GM19467 (cell line): ENCODE data around the gene RPL19.
"Not testable (repeated sequence)": the region's sequence is repeated elsewhere in the genome, so short reads cannot be mapped to it uniquely, and the experiment has no call there.

Experiments
- ATAC-seq: cut with Tn5 transposase; IDR thresholded peaks from one replicate; pipeline ENCODE4 v1.9.1; 2021; ENCODE audit warnings: mild to moderate bottlenecking, moderate library complexity; ENCODE audit not compliant: unreplicated experiment

The RPL19 gene

DNA sequence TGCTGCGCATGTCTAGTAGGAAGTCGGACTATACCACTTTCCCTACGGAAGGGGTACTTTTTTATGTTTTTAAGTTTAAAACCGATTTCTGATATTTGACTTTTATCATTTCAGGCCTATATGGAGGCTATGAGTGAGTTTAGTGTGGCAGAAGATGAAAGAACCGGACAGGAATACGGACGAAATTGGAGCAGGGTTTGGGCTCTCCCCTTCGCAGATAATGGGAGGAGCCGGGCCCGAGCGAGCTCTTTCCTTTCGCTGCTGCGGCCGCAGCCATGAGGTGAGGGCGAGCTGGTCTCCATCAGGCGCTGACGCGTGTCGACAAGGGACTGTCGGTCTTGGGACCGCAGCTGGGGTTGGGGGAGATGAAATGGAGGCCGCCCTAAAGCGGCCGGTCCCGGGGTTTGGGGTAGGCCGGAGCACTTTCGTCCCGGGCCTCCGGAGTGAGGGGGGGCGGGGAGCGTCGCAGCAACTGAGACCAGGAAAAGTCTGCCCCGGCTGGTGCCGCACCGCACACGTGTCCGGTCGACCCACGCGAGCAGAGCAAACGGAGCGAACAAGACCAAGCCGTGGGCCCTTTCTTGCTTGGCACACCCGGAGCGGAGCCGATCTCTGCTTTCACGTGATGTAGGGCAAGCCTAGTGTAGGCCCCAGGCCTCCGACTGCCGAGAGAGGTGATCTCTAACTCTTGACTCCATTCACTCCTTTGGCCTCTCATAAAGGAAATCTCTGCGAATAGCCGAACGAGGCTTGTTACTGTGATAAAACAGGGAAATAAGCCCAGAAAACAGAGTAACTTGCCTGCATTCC is at the start of gene RPL19:
RPL19 (plus strand) TSS at position 214 of the 810 bp plus-strand sequence; CDS start at position 276, 62 bp downstream.
- peak; percentile 53 for ATAC-seq

DNA sequence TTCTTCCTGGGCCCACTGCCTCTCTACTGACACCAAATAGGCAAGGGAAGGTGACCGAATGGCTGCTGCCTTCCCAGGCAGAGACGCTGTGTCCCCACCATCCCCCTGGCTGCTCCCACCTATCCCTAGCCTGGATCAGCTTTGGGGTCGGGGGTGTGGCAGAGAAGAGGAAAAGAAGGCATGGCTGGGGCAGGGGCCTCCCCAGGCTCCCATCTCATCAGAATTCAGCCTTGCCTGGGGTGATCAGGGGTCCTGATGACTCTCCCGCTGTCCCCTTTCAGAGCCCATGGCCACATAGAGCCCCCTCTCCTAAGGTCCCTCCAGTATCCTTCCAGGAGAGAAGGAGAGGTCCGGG is 49.3 kb upstream of the RPL19 start:
- ATAC-seq: no peak

DNA sequence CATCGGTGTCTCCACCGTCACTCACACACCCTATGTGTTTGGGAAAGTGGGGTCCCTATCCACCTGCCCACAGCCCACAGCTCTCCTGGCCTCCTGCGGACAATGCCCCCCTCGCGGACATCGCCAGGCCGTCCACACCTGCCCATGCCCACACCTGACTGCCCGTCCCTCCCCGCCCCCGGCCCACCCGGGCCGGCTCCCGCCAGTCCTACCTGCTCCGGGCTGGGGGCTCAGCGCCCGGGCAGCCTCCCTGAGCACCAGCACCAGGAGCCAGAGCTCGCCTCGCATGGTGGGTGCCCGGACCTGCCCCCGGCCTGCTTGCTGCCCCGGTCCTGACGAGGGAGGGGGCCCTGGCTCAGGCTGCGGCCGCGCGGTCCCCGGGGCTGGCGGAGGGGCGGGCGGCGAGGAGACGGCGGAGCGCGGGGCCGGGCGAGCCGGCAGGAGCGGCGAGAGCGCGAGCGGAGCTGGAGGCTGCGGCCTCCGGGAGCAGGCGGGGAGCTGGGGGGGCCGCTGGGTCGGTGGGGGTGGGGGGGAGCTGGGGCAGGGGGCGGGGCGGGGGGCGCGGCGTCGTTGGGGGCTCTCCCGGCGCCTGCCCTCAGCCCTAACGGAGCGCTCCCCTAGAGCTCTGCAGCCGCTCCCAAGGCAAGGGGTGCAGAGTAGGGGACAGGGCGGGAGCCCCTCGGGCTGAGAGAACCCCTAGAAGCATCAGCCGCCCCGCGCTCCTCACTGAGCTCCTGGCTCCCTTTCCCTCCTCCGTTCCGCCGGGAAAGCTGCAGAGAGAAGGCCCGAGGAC is 48.7 kb upstream of the RPL19 start, which contains the start of gene PLXDC1:
PLXDC1 (minus strand) TSS at position 488 of the 793 bp plus-strand sequence; CDS start at position 288, 200 bp downstream.
- ATAC-seq: no peak

DNA sequence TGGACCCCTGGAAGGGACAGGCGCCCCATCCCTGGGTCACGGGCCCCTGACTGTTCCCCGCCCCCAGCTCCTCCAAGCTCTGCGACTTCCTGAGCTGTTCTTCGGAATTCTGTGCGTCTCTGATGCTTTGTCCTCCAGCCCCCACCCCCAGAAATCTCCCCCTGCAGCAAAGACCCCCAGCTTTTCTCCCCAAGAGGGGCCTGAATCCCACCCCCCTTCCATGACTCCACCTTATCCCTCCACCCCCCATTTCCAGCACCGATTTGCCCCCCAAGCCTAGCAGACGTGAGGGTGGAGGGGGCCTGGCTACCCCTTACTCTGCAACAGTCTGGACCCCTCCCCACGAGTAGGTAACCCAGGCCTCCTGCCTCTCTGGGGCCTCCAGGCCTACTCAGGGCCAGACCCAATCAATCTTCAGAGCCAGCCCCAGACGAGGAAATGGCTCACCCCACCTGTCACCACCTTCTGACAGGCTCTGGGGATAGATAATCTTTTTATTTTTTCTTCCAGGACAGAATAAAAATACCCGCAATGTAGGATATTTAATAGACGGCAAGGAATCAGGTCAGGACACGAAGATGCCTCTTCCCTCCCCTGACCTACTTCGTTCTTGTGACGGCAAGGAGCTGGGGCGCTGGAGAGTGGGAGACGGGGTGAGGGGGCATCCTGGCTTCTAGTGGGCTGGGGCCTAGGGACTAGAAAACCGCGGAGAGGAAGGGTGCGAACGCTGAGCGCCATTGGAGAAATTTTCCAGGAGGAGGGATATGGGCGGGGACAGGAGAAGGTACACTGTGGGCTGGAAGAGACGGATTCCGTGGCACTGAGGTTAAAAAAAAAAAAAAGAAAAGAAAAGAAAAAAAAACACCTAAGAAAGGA is 47.9 kb upstream of the RPL19 start:
- ATAC-seq: no peak

DNA sequence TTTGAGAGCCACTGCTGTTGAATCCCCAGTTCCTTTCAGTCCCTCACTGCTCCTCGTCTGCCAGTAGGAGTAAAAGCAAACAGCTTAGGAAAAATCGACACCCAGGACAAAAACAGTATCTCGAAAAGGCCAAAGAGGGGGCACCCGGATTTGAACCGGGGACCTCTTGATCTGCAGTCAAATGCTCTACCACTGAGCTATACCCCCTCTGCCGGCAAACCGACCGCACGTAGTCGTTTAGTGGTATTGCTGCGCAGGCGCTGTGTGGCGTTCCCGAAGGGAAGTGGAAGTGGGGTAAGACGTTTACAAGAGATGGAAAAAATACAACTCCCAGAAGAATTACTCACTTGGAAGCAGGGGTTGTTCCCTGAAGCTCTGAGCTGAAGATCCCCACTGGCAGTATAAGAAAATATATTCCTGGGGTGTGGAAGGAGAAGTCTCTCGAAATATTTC is 46.5 kb upstream of the RPL19 start:
- peak; percentile 59 for ATAC-seq

DNA sequence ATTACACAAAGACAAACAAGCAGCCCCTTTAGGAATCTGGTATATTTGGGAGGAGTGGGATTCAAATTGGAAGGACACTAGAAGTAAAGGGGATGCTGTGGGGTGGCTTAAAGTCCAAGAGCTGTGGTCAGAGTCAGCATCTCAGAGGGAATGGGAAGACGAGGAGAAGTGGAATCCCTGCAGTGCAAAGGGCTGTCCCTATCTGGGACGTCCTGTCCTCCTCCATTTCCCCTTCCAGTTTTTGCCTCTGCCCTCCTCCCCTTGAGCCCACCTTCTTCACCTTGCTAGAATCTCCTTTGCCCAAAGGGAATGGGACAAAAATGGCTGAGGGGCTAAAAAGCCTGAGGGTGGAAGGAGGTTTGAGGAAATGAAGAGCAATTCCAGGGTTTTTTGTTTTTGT is 44.4 kb upstream of the RPL19 start:
- ATAC-seq: no peak

DNA sequence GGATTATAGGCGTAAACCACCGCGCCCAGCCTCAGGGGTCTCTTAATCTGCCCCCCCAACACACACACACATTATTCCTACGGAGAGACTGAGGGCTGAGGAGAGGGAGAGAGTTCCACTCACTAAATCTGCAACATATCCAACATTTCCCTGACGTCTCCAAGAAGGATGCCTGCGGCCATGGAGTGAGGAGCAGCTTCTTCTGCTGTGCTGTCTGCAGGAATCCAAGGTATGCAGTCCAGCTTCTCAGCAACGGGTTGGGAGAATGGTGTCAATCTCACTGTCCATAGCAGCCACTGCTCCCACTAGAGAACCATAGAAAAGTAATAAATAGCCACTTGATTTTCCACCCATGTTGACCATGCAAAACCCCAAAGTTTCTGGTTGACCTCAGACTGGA is 43.6 kb upstream of the RPL19 start:
- ATAC-seq: no peak

DNA sequence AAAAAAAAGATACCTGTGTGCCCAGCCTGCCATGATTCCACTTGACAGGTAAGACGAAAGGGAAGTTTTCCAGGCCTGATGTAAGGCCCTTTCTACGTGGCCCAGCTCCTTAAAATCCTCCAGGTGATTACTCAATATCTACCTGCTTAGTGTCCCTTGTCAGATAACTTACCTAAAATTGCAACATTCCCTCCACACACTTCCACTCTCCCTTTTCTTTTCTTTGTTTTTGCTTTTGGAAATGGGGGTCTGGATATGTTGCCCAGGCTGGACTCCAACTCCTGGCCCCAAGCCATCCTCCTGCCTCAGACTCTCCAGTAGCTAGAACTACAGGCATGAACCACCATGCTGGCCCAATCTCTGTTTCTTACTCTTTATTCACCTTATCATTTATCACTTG is 41.5 kb upstream of the RPL19 start:
- no peak for ATAC-seq

DNA sequence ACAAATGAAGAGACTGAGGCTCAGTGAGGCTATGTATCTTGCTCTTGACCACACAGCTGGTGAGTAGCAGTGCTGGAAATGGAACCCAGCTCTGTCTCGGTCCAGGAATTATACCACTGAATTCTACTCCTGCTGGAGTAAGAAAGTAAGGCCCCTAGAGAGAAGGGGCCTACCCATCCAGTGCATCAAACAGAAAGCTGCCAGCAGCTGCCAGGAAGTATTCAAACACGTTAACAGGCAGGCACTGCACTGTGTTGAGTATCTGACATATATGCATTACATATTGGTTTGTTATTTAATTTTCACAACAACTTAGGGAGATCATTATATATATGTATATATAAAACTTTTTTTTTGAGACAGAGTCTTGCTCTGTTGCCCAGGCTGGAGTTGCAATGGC is 38.1 kb upstream of the RPL19 start:
- ATAC-seq: no peak

DNA sequence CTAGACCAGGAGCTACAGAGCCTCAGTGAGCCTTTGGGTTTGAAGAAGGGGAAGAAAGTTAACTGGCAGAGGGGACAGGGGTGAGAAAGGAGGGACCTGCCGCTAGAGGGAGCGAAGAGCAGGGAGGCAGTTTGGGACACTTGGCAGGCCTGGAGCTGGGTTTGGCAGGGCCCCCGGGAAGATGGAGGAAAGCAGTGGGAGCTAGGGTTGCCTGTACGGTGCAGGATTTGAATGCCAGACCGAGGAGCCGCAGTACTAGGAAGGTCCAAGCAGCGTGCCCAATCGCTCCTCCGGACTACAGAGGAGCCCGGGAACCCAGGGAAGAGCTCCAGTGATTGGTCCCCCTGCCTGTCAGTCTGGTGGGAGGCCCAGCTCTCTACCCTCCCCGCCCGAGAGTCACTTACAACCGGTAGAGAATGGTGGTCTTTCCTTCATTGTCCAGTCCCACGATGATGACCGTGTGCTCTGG is 35.4 kb upstream of the RPL19 start:
- ATAC-seq: peak; percentile 72

DNA sequence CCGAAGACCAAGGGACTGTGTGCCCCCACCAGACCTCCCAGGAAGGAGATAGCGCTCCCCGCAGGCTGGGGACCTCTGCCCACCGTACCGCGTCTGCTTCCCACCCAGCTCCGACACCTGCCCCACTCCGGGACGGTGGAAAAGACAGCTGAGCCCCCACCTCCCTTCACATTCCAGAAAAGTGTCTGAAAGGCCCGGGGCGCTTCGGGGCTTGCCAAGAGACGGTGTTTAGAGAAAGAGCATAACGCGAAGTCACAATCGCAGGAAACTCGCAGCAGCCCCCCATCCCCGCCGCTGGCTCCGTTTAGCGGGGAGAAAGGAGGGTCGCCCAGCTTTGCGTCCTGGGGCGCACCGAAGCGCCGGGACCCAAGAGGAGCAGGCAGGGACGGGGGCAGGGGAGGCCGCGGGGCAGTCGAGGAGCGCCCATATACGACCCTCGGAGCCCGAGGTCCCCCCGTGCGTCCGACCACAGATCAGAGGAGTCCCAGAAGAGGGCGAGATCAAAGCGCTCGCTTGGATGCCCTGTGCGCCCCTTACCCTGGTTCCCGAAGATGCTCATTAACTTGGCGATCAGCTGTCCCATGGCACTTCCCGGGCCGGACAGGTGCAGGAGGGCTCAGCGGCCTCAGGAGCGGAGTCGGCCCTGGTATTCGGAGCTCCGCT is 34.8 kb upstream of the RPL19 start:
- ATAC-seq: no peak

DNA sequence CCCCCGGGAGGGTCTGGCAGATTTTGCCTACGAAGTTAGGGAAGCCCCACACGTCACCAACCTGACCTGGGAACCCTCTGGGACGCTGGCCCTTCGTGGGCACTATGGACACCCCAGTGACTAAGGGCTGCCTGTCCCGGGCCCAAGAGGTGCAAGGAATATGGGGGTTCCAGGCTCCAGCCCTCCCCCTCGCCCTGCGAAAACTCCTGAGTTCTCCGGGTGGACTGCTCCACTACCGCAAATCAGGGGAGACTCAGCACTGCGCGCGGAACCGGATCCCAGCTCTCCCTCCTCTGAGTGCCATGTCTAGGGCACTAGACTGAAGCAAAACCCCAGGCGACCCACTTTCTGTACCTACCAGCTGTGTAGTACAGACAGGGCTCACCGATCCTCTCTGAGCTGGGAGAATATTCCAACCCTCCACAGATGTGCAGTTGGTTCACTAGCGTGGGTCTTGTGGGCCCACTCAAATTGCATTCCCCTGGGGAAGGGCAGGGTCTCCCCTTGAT is 34.2 kb upstream of the RPL19 start, which contains the start of gene ARL5C:
ARL5C (minus strand) TSS at position 321 of the 509 bp plus-strand sequence. CDS start 401 bp downstream, outside the sequence.
- no peak for ATAC-seq

DNA sequence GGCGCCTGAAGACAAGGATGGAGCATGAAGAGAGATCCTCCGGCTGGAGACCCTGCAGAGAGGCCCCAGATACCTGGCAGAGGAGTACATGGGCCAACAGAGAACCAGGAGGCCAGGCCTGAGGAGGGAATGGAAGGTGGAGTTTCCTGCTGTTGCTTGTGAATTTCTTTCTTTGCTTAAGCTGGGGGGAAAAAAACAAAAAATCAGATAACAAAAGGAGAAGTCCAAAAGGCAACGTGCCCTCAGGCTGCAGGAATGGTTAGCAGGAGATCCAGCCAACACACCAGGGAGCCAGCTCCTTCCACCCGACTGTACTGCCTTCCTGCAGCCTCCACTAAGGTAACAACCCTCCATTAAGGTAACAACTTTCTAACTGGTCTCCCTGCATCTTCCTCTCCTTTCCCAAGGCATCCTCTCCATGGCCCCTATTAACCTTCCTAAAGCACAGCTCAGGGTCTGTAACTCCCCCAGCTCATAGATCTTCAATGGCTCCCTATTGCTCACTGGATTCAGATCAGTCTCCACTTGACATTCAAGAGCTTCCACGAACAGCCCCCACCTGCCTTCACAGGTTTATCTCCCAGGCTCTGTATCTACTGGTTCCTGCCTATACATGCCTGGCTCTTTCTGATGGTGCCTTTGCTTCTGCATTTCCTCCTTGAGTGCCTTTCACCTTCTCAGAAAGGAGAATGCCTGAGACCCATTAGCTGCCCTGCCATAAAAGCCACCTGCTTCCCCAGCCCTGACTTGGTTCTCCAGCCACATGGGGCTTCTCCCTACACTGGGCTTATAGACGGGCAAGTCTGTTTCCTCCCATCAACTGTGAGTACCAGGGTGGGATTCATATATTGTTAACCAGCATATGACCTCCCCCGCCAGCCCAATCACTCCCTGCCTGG is 33.4 kb upstream of the RPL19 start:
- ATAC-seq: no peak

DNA sequence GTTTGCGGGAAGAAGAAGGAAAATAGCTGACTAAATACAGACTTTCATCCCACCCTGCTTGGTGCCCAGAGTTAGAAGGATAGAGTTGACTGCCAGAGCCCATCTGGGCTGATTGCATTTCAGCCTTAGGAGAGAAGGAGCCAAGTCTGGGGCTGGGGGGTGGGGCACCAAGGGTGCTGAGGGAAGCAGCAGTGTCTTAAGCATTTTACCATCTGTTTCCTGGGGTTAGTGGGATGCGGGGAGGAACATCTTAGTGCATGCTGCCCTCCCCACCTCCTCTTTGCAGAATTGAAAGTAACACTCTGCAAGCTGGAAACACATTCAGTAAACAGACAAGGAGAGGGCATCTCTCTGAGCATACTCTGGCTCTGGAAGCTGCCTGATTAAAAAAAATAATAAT is 32.6 kb upstream of the RPL19 start:
- no peak for ATAC-seq

DNA sequence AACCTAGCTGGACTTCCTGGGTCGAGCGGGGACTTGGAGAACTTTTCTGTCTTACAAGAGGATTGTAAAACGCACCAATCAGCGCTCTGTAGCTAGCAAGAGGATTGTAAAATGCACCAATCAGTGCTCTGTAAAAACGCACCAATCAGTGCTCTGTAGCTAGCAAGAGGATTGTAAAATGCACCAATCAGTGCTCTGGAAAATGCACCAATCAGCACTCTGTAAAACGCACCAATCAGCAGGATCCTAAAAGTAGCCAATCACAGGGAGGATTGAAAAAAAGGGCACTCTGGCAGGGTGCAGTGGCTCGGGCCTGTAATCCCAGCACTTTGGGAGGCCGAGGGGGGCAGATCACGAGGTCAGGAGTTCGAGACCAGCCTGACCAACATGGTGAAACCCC is 31.6 kb upstream of the RPL19 start:
- ATAC-seq: not testable (repeated sequence)

DNA sequence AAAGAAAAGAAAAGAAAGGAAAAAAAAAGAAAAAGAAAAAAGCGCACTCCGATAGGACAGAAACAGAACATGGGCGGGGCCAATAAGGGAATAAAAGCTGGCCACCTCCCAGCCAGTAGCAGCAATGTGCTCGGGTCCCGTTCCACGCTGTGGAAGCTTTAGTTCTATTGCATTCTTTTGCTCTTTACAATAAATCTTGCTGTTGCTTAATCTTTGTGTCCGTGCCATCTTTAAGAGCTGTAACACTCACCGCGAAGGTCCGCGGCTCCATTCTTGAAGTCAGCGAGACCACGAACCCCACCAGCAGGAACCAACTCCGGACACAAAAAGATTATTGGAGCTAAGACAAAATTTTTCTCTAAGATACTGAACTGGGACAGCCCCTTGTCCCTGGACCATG is 31.0 kb upstream of the RPL19 start:
- ATAC-seq: no peak

DNA sequence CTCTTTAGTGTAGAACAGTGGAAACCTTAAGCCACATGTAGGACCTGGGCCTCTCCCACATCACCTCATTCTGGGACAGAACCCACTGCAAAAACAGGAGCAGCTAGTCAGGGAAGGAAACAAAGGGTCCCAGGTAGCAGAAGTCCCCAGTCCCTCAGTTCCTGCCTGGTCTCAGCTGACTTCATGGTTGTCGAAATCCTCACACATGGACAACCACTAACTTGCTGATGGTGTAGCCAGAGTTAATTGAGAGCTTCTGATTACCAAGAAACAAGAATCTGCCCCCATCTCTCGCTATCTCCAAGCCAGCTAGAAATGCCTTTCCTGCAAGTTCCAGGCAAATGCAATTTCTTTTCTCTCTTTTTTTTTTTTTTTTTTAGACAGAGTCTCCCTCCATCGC is 30.6 kb upstream of the RPL19 start:
- ATAC-seq: no peak

DNA sequence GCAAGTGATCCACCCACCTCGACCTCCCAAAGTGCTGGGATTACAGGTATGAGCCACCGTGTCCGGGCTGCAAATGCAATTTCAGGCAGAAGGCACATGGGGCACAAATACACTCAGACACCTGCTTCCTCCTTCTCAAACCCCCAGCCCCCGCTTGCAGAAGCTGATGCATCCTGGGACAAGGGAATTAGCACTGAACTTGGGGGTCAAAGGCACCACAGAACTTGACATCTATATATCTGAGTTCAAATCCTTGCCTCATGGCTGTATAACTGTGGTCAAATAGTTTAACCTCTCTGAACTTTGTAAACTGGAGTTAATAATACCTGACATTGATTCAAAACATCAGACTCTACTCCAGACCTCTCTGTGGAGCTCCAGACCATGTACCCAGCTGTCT is 30.0 kb upstream of the RPL19 start:
- no peak for ATAC-seq

DNA sequence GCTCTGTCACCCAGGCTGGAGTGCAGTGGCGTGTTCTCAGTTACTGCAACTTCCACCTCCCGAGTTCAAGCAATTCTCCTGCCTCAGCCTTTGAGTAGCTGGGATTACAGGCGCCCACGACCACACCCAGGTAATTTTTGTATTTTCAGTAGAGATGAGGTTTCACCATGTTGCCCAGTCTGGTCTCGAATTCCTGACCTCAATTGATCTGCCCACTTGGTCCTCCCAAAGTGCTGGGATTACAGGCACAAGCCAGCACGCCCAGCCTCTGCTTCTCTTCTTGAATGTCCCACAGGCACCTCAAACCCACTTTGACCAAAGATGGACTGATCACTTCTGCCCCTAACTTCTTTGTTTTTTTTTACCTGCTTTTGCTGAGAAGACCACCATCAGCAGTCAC is 29.5 kb upstream of the RPL19 start:
- no peak for ATAC-seq
